Breast epithelium (tissue), 3 donors: Measurements from ENCODE around the gene CXCL3.

ENCODE experiments used
- CTCF ChIP-seq, 3 donors: fragments of 450-650 bp; IDR thresholded peaks; one replicate each; pipeline ENCODE4 v1.5.1; 2016 to 2017; ENCODE audit warnings: antibody characterized with exemption in 3 of 3, mild to moderate bottlenecking in 3 of 3, moderate library complexity in 3 of 3
- POLR2A ChIP-seq: fragments of 450-650 bp; IDR thresholded peaks from one replicate; pipeline ENCODE4 v1.6.1; 2016; ENCODE audit warnings: antibody characterized with exemption, mild to moderate bottlenecking, moderate library complexity
- POLR2AphosphoS5 ChIP-seq, 3 donors: sonication (generic); formaldehyde crosslinking; IDR thresholded peaks; one replicate each; pipeline ENCODE4 v1.6.1; 2017; ENCODE audit warnings: antibody characterized with exemption in 3 of 3

DNA sequence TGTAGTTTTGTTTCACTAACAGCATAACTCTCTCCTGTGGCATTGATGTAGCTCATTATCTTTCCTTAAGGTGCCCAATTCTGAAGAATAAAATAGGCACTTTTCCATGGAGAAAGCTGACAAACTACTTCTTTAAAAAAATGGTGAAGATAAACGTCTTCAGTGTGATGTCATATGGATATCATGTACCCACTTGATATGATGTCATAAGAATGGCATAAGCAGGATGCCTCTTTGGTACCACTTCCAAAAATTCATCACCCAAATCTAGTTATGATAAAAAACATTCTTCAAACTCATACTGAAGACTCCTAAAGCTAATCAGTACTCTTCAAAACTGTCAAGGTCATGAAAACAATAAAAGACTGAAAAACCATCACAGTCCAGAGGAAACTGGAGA, 2.9 kb upstream of the CXCL3 start:
- TF ChIP-seq CTCF (IDR thresholded peaks at IDR 0.05) (no peak), POLR2A (no peak), POLR2AphosphoS5 (IDR thresholded peaks at IDR 0.05) (no peak)
